KMS-11 (cell line): ENCODE data around the gene FTCD.
"Not testable (repeated sequence)": the region's sequence is repeated elsewhere in the genome, so short reads cannot be mapped to it uniquely, and the experiment has no call there.

Source experiments
- H2AFZ ChIP-seq: fragments of 200-600 bp; sonication (generic); 2 replicates; pipeline ENCODE4 v1.6.1; 2016; ENCODE audit warnings: antibody characterized with exemption, mixed run types, low read depth
- H3K27ac ChIP-seq: fragments of 200-600 bp; sonication (generic); 2 replicates; pipeline ENCODE4 v1.6.1; 2016; ENCODE audit warnings: mild to moderate bottlenecking, mixed run types
- H3K27me3 ChIP-seq: fragments of 200-600 bp; sonication (generic); 2 replicates; pipeline ENCODE4 v1.6.1; 2017; ENCODE audit warnings: mild to moderate bottlenecking, low read depth, mixed run types, moderate library complexity; ENCODE audit not compliant: insufficient read depth
- H3K36me3 ChIP-seq: fragments of 200-600 bp; sonication (generic); 2 replicates; pipeline ENCODE4 v1.6.1; 2017; ENCODE audit warnings: mild to moderate bottlenecking, mixed run types; ENCODE audit not compliant: insufficient read depth
- H3K4me1 ChIP-seq: fragments of 200-600 bp; sonication (generic); 2 replicates; pipeline ENCODE4 v1.6.1; 2016; ENCODE audit warnings: mild to moderate bottlenecking, low read depth, mixed run types; ENCODE audit not compliant: poor library complexity, severe bottlenecking
- H3K4me2 ChIP-seq: fragments of 200-600 bp; sonication (generic); 2 replicates; pipeline ENCODE4 v1.7.0; 2016; ENCODE audit warnings: mild to moderate bottlenecking, mixed run types
- H3K4me3 ChIP-seq: fragments of 200-600 bp; sonication (generic); IDR thresholded peaks from 2 replicates; pipeline ENCODE4 v1.6.1; 2017; ENCODE audit warnings: low read depth, low read length, mixed read lengths; ENCODE audit not compliant: insufficient read depth
- H3K79me2 ChIP-seq: fragments of 200-600 bp; sonication (generic); 2 replicates; pipeline ENCODE4 v1.6.1; 2016; ENCODE audit warnings: low read depth, mixed run types; ENCODE audit not compliant: insufficient read depth
- H3K9ac ChIP-seq: fragments of 200-600 bp; sonication (generic); 2 replicates; pipeline ENCODE4 v1.6.1; 2016; ENCODE audit warnings: mild to moderate bottlenecking, mixed run types
- H4K20me1 ChIP-seq: fragments of 200-600 bp; sonication (generic); 2 replicates; pipeline ENCODE4 v1.6.1; 2016; ENCODE audit warnings: mild to moderate bottlenecking, mixed run types; ENCODE audit not compliant: insufficient read depth
- CTCF ChIP-seq: fragments of 200-600 bp; sonication (generic); conservative IDR thresholded peaks from 2 replicates; pipeline ENCODE4 v1.6.1; 2017; ENCODE audit warnings: low read depth, mild to moderate bottlenecking, antibody characterized with exemption, low read length, moderate library complexity, mixed read lengths

FTCD gene

GRCh38 chr21:46110499-46111192 is 44.7 kb downstream of the FTCD start:
- Histone ChIP-seq H3K9ac (no peak overlapping the region), H3K4me3 (no peak overlapping the region), H3K4me1 (no peaks in the 10 kb centered on the region), H3K4me2 (no peak overlapping the region), H3K36me3 (no peaks in the 10 kb centered on the region), H2AFZ (no peak overlapping the region), H3K27me3 (peaks cover 74% of the 10 kb centered on the region), H3K79me2 (no peaks in the 10 kb centered on the region), H4K20me1 (no peaks in the 10 kb centered on the region), H3K27ac (no peak overlapping the region)
- TF ChIP-seq CTCF: no peak

DNA sequence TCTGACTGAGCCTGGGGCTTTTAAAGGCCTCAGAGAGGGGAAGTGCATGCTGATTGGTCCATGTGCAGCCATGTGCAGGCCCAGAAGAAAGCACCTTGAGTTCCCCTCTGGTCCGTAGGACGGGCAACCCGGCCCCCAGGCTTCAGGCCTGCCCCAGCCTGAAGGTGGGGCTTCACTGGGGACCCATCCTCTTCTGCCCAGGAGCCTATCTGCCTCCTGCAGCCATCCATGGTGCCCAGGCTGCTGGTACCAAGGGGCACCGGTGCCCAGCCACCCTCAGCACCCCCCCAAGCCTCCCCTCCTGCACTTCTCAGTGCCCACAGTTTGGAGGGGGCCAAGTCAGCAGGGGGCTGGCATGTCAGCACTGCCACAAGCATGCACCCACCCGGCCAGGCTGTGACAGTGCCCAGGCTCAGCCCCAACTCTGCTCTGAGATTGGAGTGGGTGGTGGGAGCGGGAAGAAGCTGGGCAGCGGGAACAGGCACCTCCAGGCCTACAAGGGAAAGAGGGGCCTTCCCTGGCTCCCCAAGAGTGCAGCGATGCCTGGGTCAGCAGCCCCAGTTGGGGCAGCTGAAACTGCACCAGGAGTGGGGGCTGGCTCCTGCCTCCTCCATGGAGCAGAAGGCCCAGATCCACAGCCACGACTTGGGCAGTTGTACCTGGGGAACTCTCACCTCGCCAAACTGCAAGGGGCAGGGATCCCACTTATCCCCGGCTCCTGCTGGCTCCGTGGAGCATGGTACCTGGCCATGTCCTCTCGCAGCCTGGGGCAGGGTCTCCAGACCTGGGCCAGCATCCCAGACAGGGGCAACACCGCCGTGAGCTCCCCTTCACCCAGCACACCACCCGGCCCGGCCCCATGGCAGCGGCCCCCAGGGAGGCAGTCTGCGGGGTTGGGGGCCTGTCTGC is 45.8 kb downstream of the FTCD start:
- H3K79me2 ChIP-seq: no peaks in the 10 kb centered on the region
- H3K9ac ChIP-seq: no peak overlapping the region
- no peak overlapping the region for H3K27ac ChIP-seq
- no peaks in the 10 kb centered on the region for H3K36me3 ChIP-seq
- H3K4me3 ChIP-seq: no peak overlapping the region
- H3K27me3 ChIP-seq: peaks cover 69% of the 10 kb centered on the region
- H2AFZ ChIP-seq: no peak overlapping the region
- no peak for TF ChIP-seq CTCF
- no peaks in the 10 kb centered on the region for H4K20me1 ChIP-seq
- H3K4me2 ChIP-seq: no peak overlapping the region
- H3K4me1 ChIP-seq: no peaks in the 10 kb centered on the region

DNA sequence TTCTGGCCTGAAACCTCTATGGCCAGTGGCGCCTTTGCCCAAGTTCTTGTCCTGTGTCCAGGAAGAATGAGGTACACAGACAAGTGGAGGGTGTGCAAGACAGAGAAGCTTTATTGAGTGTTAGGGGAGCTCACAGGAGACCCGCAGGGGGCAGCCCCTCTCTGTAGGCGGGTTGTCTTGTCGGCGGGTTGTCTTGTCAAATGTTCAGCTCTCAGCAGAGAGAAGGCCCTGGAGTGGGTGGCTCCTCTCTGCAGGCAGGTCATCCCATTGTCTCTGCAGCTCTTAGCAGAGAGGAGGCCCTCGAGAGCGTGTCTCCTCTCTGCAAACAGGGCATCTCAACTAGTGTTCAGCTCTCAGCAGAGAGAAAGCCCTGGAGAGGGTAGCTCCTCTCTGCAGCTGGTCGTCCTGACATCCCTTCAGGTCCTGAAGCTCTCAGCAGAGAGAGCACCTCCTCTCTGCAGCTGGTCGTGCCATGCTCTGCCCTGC is 46.5 kb downstream of the FTCD start:
- Histone ChIP-seq H3K36me3 (no peaks in the 10 kb centered on the region), H3K4me2 (no peak overlapping the region), H4K20me1 (no peaks in the 10 kb centered on the region), H3K27ac (no peak overlapping the region), H3K9ac (no peak overlapping the region), H3K4me1 (no peaks in the 10 kb centered on the region), H3K27me3 (peaks cover 67% of the 10 kb centered on the region), H3K4me3 (no peak overlapping the region), H3K79me2 (no peaks in the 10 kb centered on the region), H2AFZ (no peak overlapping the region)
- no peak for TF ChIP-seq CTCF

GRCh38 chr21:46107376-46107775 is 48.0 kb downstream of the FTCD start:
- not testable (repeated sequence) for H3K9ac ChIP-seq, H3K4me2 ChIP-seq, H3K4me1 ChIP-seq, H3K36me3 ChIP-seq, H3K4me3 ChIP-seq, H4K20me1 ChIP-seq, H3K27ac ChIP-seq, H2AFZ ChIP-seq, H3K79me2 ChIP-seq
- H3K27me3 ChIP-seq: peaks cover 60% of the 10 kb centered on the region
